Raji (cell line): Measurements from ENCODE around the gene RAD18.

ENCODE experiments used
- POLR2A ChIP-seq: IDR thresholded peaks from 2 replicates; pipeline ENCODE4 v1.6.1; 2011; ENCODE audit warnings: low read depth, low read length, control low read depth; ENCODE audit not compliant: insufficient read depth

Gene RAD18

DNA sequence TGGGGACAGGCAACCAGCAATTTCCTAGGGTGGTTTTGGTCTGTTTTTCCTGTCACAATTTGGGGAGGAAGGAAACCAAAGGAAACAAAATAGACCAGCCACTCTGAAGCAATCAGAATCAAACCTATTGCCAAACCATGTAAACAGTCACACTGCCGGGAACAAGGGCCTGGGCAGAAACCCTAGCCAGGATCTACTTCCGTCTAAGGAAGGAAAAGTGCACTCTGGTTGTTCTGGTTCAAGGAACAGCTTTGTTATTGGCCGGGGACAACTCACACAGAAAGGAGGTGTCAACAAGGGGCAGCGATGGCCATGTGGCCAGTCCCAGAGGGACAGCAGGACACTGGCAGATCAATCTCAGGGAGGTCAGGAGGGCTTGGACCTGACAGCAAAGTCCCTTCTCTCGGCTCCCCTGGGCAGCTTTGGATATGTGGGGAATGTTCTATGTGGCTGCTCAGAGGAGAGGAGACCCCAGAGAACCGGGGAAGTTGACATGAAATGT lies 17.5 kb upstream of the RAD18 start:
- no peak for TF ChIP-seq POLR2A

DNA sequence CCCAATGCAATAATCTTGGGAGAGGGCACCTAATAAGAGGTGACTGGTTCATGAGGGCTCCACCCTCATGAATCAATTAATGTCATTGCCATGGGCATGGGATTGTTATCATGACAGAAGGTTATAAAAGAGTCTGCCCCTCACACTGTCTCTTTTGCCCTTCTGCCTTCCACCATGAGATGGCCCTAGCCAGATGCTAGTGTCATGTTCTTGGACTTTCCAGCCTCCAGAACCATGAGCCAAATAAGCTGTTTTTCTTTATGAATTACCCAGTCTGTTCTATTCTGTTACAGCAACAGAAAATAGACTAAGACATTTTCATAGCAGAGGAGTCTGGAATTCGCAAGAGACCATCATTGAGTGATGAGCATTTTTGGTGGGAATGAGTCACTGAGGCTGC lies 16.0 kb upstream of the RAD18 start:
- no peak for TF ChIP-seq POLR2A

- no peak for TF ChIP-seq POLR2A
Measured at GRCh38 chr3:8978551-8978950, 15.3 kb upstream of the RAD18 start.

GRCh38 chr3:8976540-8977182 lies 13.4 kb upstream of the RAD18 start:
- TF ChIP-seq POLR2A, result no peak

GRCh38 chr3:8975081-8976020 lies 12.1 kb upstream of the RAD18 start:
- TF ChIP-seq POLR2A, result no peak

- TF ChIP-seq POLR2A, result no peak
Measured at GRCh38 chr3:8974458-8974857, 11.2 kb upstream of the RAD18 start.

GRCh38 chr3:8972639-8973038 lies 9.4 kb upstream of the RAD18 start:
- no peak for TF ChIP-seq POLR2A

DNA sequence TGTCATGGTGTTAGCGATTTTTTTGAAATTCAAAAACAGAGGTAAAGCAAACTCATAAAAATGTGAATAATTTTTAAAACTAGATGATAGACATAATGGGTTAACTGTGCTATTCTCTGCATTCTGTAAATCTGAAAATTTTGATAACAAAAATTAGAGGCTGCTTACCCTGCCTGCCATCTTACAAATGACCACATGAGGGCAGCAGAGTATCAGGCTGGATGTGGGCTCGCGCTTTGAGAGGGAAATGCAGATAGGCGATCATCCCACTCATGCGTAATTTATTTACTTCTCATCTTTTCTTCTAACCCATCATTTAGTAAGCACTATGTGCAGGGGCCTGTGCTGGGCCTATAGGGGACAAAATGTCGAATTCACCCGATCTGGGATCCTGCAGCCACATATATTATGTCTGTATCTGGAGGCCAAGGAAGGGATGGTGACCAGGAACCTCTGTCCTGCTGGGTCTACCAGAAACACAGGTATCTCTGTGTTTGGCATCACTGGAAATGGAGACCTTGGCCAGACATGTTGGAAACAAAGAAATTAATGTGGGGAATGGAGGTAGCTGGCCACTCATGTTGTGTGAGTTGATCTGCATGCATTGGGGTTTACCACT lies 7.8 kb upstream of the RAD18 start:
- no peak for TF ChIP-seq POLR2A

GRCh38 chr3:8969241-8969640 lies 6.0 kb upstream of the RAD18 start:
- no peak for TF ChIP-seq POLR2A

GRCh38 chr3:8968375-8968882 lies 5.2 kb upstream of the RAD18 start:
- no peak for TF ChIP-seq POLR2A

GRCh38 chr3:8967553-8967952 lies 4.3 kb upstream of the RAD18 start:
- TF ChIP-seq POLR2A, result no peak

DNA sequence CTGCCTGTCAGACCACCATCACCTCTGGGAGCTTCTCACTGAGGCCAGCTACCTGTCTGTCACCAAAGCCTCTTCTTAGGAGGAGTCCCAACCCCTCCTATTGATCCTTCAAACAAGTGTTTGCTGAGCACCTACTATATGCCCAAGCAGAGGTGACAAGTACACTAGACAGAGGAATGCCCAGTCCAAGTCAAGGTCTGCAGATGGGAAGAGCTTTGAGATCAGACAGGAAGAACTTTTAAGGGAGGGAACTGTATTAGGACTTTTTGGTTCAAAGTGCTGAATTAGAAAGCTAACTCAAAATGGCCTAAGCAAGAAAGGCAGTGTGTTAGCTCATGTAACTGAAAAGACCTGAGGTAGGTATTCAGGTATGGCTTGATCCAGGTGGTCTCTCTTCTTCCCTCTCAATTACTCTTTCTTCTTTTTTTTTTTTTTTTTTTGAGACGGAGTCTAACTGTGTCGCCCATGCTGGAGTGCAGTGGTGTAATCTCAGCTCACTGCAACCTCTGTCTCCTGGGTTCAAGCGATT lies 3.6 kb upstream of the RAD18 start:
- TF ChIP-seq POLR2A, result no peak

DNA sequence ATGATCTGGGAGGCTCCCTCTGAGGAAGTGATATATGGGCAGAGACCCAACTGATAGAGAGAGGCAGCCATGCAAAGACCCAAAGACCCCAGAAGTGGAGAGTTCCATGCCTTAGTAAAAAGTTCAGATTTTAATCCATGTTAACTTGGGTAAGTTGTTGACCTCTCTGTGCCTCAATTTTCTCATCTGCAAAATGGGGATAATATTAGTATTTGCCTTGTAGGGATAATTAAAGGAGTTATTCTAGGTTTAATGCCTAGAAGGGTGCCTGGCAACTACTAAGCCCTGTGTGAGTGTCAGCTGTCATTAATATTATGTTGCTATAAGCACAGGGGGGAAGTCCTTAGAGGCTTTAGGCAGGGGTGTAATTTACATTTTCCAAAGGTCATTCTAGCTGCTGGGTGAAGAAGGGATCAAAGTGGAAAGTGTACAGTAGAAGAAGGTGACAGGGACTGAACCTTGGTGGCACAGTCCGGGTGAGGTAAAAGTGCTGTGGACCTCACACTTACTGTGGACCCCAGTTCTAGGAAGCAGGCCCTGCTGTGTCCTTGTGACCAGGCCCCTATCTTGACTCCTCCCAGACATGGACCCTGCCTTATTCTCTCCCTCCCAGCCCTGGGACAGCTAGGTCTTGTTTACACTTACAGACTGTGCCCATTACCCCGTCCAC lies 3.0 kb upstream of the RAD18 start:
- TF ChIP-seq POLR2A, result no peak

DNA sequence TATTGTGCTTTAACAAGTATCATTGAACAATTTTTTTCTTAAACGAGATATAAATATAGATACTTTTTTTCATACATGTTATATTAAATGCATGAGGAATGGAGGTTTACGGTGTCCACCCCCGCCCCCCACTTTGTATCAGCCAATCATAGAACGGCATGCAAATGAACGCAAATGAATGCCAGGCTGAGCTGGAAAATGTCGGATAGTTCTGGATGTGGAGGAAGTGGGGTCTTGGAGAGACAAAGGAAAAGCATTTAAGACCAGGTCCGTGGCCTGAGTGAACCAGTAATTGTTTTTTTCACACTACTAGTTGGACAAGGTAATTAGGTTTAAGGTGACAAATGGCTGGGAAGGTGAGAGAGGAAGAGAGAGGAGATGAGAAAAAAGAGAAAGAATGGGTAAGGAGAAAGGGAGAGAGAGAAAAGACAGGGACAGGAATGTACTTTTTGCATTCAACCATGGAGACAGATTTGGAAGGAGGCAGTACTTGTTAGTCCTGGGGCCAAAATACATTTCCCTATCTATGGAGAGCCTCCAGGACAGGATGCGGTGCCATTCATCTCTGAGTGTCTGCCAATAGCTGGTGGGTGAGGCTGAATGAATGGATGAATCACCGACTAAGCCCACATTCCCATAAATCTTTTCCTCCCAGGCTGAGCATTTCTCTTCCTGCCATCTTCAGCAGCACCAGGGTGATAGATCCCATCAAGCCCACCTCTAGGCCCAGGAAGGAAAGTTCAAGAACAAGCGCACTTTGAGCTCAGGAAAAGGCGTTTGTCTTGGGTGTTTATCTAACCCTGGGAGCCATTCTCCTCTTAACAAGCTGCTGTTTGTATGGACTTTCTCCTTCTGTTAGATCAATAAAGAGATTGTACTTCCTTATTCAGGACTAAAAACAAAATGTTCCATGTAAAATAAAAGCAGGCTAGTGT lies 1.4 kb upstream of the RAD18 start:
- no peak for TF ChIP-seq POLR2A
